Endodermal cell (in vitro differentiated cells): ENCODE data around the gene UFSP1. TPM values are rescaled to one million over a fixed set of nuclear protein-coding genes. Genes with fewer than 3 reads are reported as not detected.
A peak's percentile ranks its signal among the peaks of the same experiment; 100 is the strongest.

ENCODE experiments used
- DNase-seq: peaks from one replicate; pipeline ENCODE4 v3.0.0-alpha.2; 2017
- H3K27ac ChIP-seq: 2 replicates; pipeline ENCODE4 v1.5.1; 2013; ENCODE audit warnings: mild to moderate bottlenecking, low read depth, low read length, moderate library complexity
- H3K27me3 ChIP-seq: 2 replicates; pipeline ENCODE4 v1.6.1; 2013; ENCODE audit warnings: mild to moderate bottlenecking, low read length, moderate library complexity; ENCODE audit not compliant: insufficient read depth, control insufficient read depth, poor library complexity, severe bottlenecking
- H3K36me3 ChIP-seq: 2 replicates; pipeline ENCODE4 v1.7.0; 2013; ENCODE audit warnings: mild to moderate bottlenecking, low read length, moderate library complexity; ENCODE audit not compliant: control insufficient read depth, insufficient read depth
- H3K4me1 ChIP-seq: one replicate; pipeline ENCODE4 v1.7.0; 2013; ENCODE audit warnings: low read length; ENCODE audit not compliant: control insufficient read depth, insufficient read depth
- H3K4me3 ChIP-seq: 2 replicates; pipeline ENCODE4 v1.5.1; 2013; ENCODE audit warnings: mild to moderate bottlenecking, low read length, moderate library complexity
- H3K9ac ChIP-seq: 2 replicates; pipeline ENCODE4 v1.6.1; 2013; ENCODE audit warnings: mild to moderate bottlenecking, low read length, moderate library complexity; ENCODE audit not compliant: poor library complexity, severe bottlenecking; ENCODE audit errors: extremely low read depth
- H3K9me3 ChIP-seq: 2 replicates; pipeline ENCODE4 v1.6.1; 2013; ENCODE audit warnings: mild to moderate bottlenecking, low read length, moderate library complexity; ENCODE audit not compliant: control insufficient read depth
- H3K27ac Mint-ChIP-seq: 2 replicates; pipeline ENCODE4 v1.8.0; 2020; ENCODE audit warnings: mixed read lengths
- H3K27me3 Mint-ChIP-seq: 2 replicates; pipeline ENCODE4 v1.8.0; 2021; ENCODE audit warnings: mild to moderate bottlenecking, mixed read lengths; ENCODE audit not compliant: insufficient read depth
- H3K36me3 Mint-ChIP-seq: 2 replicates; pipeline ENCODE4 v1.8.0; 2020; ENCODE audit warnings: low read depth, mixed read lengths
- H3K4me1 Mint-ChIP-seq: 2 replicates; pipeline ENCODE4 v1.8.0; 2020; ENCODE audit warnings: mixed read lengths
- H3K4me3 Mint-ChIP-seq: 2 replicates; pipeline ENCODE4 v1.8.0; 2020; ENCODE audit warnings: mild to moderate bottlenecking, moderate library complexity, mixed read lengths
- H3K9me3 Mint-ChIP-seq: 2 replicates; pipeline ENCODE4 v1.8.0; 2020; ENCODE audit warnings: mild to moderate bottlenecking, mixed read lengths
- WGBS, 2 experiments: methylation state at CpG; one replicate each; pipeline versions ENCODE4 v1.1.5 to v1.1.7; 2013; ENCODE audit warnings: missing lambda C conversion rate in 2 of 2, mixed read lengths in 1 of 2; ENCODE audit not compliant: insufficient coverage in 1 of 2, insufficient read length in 1 of 2; 5-methylcytosine and 5-hydroxymethylcytosine counted together
- total RNA-seq, 2 donors: library from RNA; stranded (reverse); fragmentation: NEBNext Ultra II Directional in 1 of 2; extraction: Animal tissue kit (Norgen Biotek cat#: 25700) in 1 of 2; gene quantifications; 2 replicates in 1 of 2; 3 replicates in 1 of 2; pipeline ENCODE4 v1.2.1, GENCODE V29; 2021
- TF ChIP-seq, protein P1 (sequence below): fragments of 200-600 bp; sonication (generic); conservative IDR thresholded peaks from 2 replicates; pipeline ENCODE4 v1.5.0; 2021; ENCODE audit warnings: antibody characterized with exemption, mild to moderate bottlenecking

Gene UFSP1
- total RNA-seq, 2 donors from 2014 or later, result 3.7 to 4.0 TPM

- Histone ChIP-seq H3K4me3 (peak overlapping the region; percentile 100), H3K27me3 (no peaks in the 10 kb centered on the region), H3K9me3 (no peaks in the 10 kb centered on the region), H3K9ac (peak overlapping the region; percentile 92), H3K36me3 (peaks cover 67% of the 10 kb centered on the region), H3K27ac (peak overlapping the region; percentile 91), H3K4me1 (peaks cover 5% of the 10 kb centered on the region)
- peak; percentile 79 for DNase-seq
- Mint-ChIP-seq H3K4me3 (peak overlapping the region; percentile 99), H3K27me3 (no peaks in the 10 kb centered on the region), H3K9me3 (no peaks in the 10 kb centered on the region), H3K27ac (peak overlapping the region; percentile 98), H3K4me1 (peaks cover 16% of the 10 kb centered on the region), H3K36me3 (peaks cover 74% of the 10 kb centered on the region)
- TF ChIP-seq, protein P1, sequence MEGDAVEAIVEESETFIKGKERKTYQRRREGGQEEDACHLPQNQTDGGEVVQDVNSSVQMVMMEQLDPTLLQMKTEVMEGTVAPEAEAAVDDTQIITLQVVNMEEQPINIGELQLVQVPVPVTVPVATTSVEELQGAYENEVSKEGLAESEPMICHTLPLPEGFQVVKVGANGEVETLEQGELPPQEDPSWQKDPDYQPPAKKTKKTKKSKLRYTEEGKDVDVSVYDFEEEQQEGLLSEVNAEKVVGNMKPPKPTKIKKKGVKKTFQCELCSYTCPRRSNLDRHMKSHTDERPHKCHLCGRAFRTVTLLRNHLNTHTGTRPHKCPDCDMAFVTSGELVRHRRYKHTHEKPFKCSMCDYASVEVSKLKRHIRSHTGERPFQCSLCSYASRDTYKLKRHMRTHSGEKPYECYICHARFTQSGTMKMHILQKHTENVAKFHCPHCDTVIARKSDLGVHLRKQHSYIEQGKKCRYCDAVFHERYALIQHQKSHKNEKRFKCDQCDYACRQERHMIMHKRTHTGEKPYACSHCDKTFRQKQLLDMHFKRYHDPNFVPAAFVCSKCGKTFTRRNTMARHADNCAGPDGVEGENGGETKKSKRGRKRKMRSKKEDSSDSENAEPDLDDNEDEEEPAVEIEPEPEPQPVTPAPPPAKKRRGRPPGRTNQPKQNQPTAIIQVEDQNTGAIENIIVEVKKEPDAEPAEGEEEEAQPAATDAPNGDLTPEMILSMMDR, result no peak
- WGBS, 2 experiments, result 73 to 89% methylated on average over 8 of the region's 8 CpGs
Measured at GRCh38 chr7:100874300-100874576, 15.3 kb downstream of the UFSP1 start.

- Histone ChIP-seq H3K9ac (peak overlapping the region; percentile 92), H3K27ac (no peak overlapping the region), H3K9me3 (no peaks in the 10 kb centered on the region), H3K36me3 (peaks cover 67% of the 10 kb centered on the region), H3K27me3 (no peaks in the 10 kb centered on the region), H3K4me1 (peaks cover 5% of the 10 kb centered on the region), H3K4me3 (peak overlapping the region; percentile 100)
- Mint-ChIP-seq H3K27ac (peak overlapping the region; percentile 98), H3K9me3 (no peaks in the 10 kb centered on the region), H3K4me3 (peak overlapping the region; percentile 99), H3K4me1 (peaks cover 16% of the 10 kb centered on the region), H3K27me3 (no peaks in the 10 kb centered on the region), H3K36me3 (peaks cover 73% of the 10 kb centered on the region)
- DNase-seq, result no peak
- WGBS, 2 experiments, result 93 to 96% methylated on average over 10 of the region's 10 CpGs
- TF ChIP-seq, protein P1, result no peak
Measured at GRCh38 chr7:100873599-100874299, 15.8 kb downstream of the UFSP1 start.

GRCh38 chr7:100867776-100868485 lies 21.6 kb downstream of the UFSP1 start:
- H3K9me3 ChIP-seq, result no peaks in the 10 kb centered on the region
- peak overlapping the region; percentile 92 for H3K4me3 ChIP-seq
- no peaks in the 10 kb centered on the region for H3K27me3 ChIP-seq
- H3K36me3 Mint-ChIP-seq, result peaks cover 45% of the 10 kb centered on the region
- H3K4me1 ChIP-seq, result peaks cover 3% of the 10 kb centered on the region
- H3K27ac ChIP-seq, result peak overlapping the region; percentile 82
- peaks cover 7% of the 10 kb centered on the region for H3K4me1 Mint-ChIP-seq
- peak overlapping the region; percentile 100 for H3K9ac ChIP-seq
- H3K27me3 Mint-ChIP-seq, result no peaks in the 10 kb centered on the region
- 15 to 30% methylated on average over 13 to 27 of the region's 27 CpGs for WGBS, 2 experiments
- H3K27ac Mint-ChIP-seq, result peak overlapping the region; percentile 99
- peaks cover 35% of the 10 kb centered on the region for H3K36me3 ChIP-seq
- DNase-seq, result peak; percentile 70
- TF ChIP-seq, protein P1, result no peak
- peak overlapping the region; percentile 88 for H3K4me3 Mint-ChIP-seq
- no peaks in the 10 kb centered on the region for H3K9me3 Mint-ChIP-seq
